ENCODE measurements around the gene CYYR1.

CYYR1 gene

DNA sequence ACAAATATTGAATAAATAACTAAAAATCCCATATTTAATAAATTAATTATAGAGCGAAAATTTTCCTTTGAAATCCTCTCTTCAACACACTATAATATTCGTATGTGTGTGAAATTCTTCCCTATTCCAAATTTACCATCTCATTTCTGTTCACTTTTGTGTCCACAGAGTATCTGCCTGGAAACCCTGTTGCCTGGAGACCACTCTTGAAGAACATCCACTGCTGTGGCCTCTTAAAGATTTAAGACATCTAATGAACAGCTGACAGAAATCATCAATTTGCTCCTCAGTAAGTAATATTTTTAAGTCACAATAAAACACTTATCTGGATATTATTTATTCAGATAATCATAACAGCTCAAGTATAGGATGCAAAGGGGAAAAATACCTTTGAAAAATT is 69.7 kb downstream of the CYYR1 start:
- TF ChIP-seq Cebpa-rat (IDR thresholded peaks at IDR 0.05) = no peak
- no peak overlapping the region for H3K4me2 ChIP-seq

DNA sequence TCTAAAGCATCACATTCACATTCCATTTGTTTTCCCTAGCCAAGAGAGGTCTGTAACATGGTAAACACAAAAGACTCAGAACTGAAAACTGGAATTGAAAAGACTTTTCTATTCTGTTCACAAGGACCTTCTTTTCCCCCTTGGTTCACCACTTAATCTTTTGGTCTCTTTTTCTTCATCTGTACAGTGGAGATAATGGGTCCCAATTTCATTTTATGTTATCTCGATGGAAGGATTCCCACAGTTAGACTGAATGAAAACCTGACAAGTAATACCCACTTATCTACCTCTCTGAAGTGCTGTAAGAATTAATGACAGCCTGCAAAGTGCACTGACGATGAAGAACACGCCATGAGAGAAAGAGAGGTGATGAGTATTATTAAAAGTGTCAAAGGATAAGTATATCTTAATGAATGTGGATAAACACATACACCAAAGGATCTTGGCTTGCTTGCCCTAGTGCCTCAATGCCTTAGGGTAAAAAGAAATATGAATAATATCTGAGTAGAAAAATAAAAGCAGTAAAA is 71.5 kb downstream of the CYYR1 start:
- H4K20me1 ChIP-seq = no peaks in the 10 kb centered on the region
- H3K27me3 ChIP-seq = no peaks in the 10 kb centered on the region
- H3K9me3 ChIP-seq = peaks cover 7% of the 10 kb centered on the region; the same call in 1 of the 2 replicates
- H3K9ac ChIP-seq = no peak overlapping the region
- no peak for TF ChIP-seq Cebpa-rat (IDR thresholded peaks at IDR 0.05)
- no peak overlapping the region for H3K4me3 ChIP-seq
- H3K27ac ChIP-seq = no peak overlapping the region
- no peaks in the 10 kb centered on the region for H3K4me1 ChIP-seq
- H3K36me3 ChIP-seq = no peaks in the 10 kb centered on the region
- H3K4me2 ChIP-seq = no peak overlapping the region

More for the DNA sequence above, 69.7 kb downstream of the CYYR1 start:
- no peaks in the 10 kb centered on the region for H3K36me3 ChIP-seq
- H3K9ac ChIP-seq = no peak overlapping the region
- no peak overlapping the region for H3K27ac ChIP-seq
- H3K4me1 ChIP-seq = no peaks in the 10 kb centered on the region
- peaks cover 5% of the 10 kb centered on the region; the same call in 1 of the 2 replicates for H3K9me3 ChIP-seq
- no peaks in the 10 kb centered on the region for H3K27me3 ChIP-seq
- H4K20me1 ChIP-seq = no peaks in the 10 kb centered on the region
- no peak overlapping the region for H3K4me3 ChIP-seq

GRCh38 chr21:26499495-26499894 is 73.6 kb downstream of the CYYR1 start:
- Histone ChIP-seq H3K9ac (no peak overlapping the region), H3K4me1 (no peaks in the 10 kb centered on the region), H4K20me1 (no peaks in the 10 kb centered on the region), H3K4me3 (no peak overlapping the region), H3K4me2 (no peak overlapping the region), H3K36me3 (no peaks in the 10 kb centered on the region), H3K27ac (no peak overlapping the region), H3K27me3 (no peaks in the 10 kb centered on the region), H3K9me3 (peaks cover 11% of the 10 kb centered on the region)
- no peak for TF ChIP-seq Cebpa-rat (IDR thresholded peaks at IDR 0.05)

DNA sequence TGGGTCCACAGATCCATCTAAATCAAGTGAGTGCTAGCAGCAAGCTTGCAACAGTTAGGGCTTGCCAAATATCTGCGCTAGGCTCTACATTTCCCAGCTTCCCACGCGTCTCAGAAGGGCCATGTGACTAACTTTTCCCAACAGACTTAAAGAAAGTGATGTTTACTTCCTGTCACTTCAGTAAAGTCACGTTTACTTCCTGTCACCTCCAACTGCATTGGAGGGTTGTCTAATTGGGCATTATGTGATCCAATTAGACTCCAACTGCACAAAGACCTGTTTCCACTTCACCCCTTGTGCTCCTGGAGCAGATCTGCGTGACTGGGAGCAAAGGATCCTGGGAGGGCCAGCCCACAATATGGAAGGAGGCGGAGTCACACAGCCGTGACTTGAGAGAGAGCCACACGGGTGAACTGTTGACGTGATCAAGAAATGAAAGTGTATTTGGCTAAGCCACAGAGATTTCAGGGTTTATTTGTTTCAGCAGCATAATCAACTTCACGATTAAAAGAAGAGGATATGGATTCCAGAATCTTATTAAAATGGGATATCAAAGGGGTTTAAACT is 77.7 kb downstream of the CYYR1 start:
- no peaks in the 10 kb centered on the region for H3K4me1 ChIP-seq
- no peak overlapping the region for H3K9ac ChIP-seq
- H3K27ac ChIP-seq = no peak overlapping the region
- H3K9me3 ChIP-seq = peaks cover 11% of the 10 kb centered on the region
- no peak for TF ChIP-seq Cebpa-rat (IDR thresholded peaks at IDR 0.05)
- H3K36me3 ChIP-seq = no peaks in the 10 kb centered on the region
- no peak overlapping the region for H3K4me2 ChIP-seq
- no peaks in the 10 kb centered on the region for H3K27me3 ChIP-seq
- H4K20me1 ChIP-seq = no peaks in the 10 kb centered on the region
- H3K4me3 ChIP-seq = no peak overlapping the region

GRCh38 chr21:26491663-26492062 is 81.4 kb downstream of the CYYR1 start:
- H3K9ac ChIP-seq = no peak overlapping the region
- H3K36me3 ChIP-seq = no peaks in the 10 kb centered on the region
- no peaks in the 10 kb centered on the region for H3K4me1 ChIP-seq
- H3K27ac ChIP-seq = no peak overlapping the region
- no peaks in the 10 kb centered on the region for H4K20me1 ChIP-seq
- no peaks in the 10 kb centered on the region for H3K27me3 ChIP-seq
- peaks cover 7% of the 10 kb centered on the region for H3K9me3 ChIP-seq
- no peak for TF ChIP-seq Cebpa-rat (IDR thresholded peaks at IDR 0.05)
- no peak overlapping the region for H3K4me3 ChIP-seq
- no peak overlapping the region for H3K4me2 ChIP-seq

- no peaks in the 10 kb centered on the region for H3K36me3 ChIP-seq
- no peak for TF ChIP-seq Cebpa-rat (IDR thresholded peaks at IDR 0.05)
- no peak overlapping the region for H3K9ac ChIP-seq
- no peak overlapping the region for H3K4me3 ChIP-seq
- no peaks in the 10 kb centered on the region for H4K20me1 ChIP-seq
- H3K4me1 ChIP-seq = no peaks in the 10 kb centered on the region
- no peak overlapping the region for H3K4me2 ChIP-seq
- no peak overlapping the region for H3K27ac ChIP-seq
- no peaks in the 10 kb centered on the region for H3K27me3 ChIP-seq
- peaks cover 7% of the 10 kb centered on the region for H3K9me3 ChIP-seq
Measured at GRCh38 chr21:26490771-26491170, 82.3 kb downstream of the CYYR1 start.

- TF ChIP-seq Cebpa-rat (IDR thresholded peaks at IDR 0.05) = no peak
- H3K27me3 ChIP-seq = no peaks in the 10 kb centered on the region
- no peaks in the 10 kb centered on the region for H4K20me1 ChIP-seq
Measured at GRCh38 chr21:26489781-26490180, 83.3 kb downstream of the CYYR1 start.

DNA sequence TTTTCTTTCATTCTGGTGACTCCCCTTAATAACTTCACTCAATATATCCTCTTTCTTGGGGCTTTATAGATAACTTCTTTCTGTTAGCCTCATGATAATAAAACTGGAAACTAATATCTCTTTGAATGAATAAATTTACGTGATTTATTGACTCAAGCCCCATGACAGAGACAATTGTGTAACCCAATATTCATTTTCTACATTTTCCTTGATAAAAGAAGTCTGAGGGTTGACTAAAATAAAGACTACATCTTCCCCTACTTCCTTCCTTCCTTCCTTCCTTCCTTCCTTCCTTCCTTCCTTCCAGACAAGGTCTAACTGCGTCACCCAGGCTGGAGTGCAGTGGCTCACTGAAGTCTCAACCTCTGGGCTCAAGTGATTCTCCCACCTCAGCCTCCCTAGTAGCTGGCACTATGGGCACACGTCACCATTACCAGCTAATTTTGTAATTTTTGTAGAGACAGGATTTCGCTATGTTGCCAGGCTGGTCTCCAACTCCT is 85.1 kb downstream of the CYYR1 start:
- no peaks in the 10 kb centered on the region for H3K27me3 ChIP-seq
- TF ChIP-seq Cebpa-rat (IDR thresholded peaks at IDR 0.05) = no peak
- H3K4me2 ChIP-seq = no peak overlapping the region
- H4K20me1 ChIP-seq = no peaks in the 10 kb centered on the region
- 0 out of 2 replicates have a peak, but pooled peaks cover 3% of the 10 kb centered on the region for H3K9me3 ChIP-seq
- H3K36me3 ChIP-seq = no peaks in the 10 kb centered on the region
- no peak overlapping the region for H3K27ac ChIP-seq
- no peak overlapping the region for H3K4me3 ChIP-seq
- no peak overlapping the region for H3K9ac ChIP-seq
- H3K4me1 ChIP-seq = no peaks in the 10 kb centered on the region

More at GRCh38 chr21:26489781-26490180, 83.3 kb downstream of the CYYR1 start:
- no peak overlapping the region for H3K4me2 ChIP-seq
- H3K9me3 ChIP-seq = 0 out of 2 replicates have a peak, but pooled peaks cover 3% of the 10 kb centered on the region
- H3K9ac ChIP-seq = no peak overlapping the region
- H3K27ac ChIP-seq = no peak overlapping the region
- no peaks in the 10 kb centered on the region for H3K36me3 ChIP-seq
- H3K4me3 ChIP-seq = no peak overlapping the region
- no peaks in the 10 kb centered on the region for H3K4me1 ChIP-seq

GRCh38 chr21:26473471-26473870 is 99.6 kb downstream of the CYYR1 start:
- Histone ChIP-seq H3K9ac (no peak overlapping the region), H4K20me1 (no peaks in the 10 kb centered on the region), H3K27ac (no peak overlapping the region), H3K36me3 (no peaks in the 10 kb centered on the region), H3K9me3 (no peaks in the 10 kb centered on the region), H3K4me2 (no peak overlapping the region), H3K4me3 (no peak overlapping the region), H3K4me1 (no peaks in the 10 kb centered on the region), H3K27me3 (no peaks in the 10 kb centered on the region)
- TF ChIP-seq Cebpa-rat (IDR thresholded peaks at IDR 0.05) = no peak

DNA sequence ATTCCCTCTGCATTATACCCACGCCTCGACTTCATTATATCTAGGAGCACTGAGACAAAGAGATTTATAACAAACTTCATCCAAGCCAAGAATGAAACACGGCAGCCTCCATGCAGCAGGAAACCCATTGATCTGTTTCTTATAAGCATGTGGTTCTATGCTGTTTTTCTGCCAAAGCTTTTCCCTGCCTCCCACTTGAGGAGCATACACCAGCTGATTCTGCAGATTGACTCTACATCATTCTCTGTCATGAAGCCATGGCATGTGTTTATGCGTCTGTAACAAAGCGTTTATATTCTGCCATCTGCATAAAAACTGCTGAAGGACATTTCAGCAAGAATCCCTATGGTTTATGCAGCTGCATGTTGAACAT is 102.0 kb downstream of the CYYR1 start:
- no peaks in the 10 kb centered on the region for H3K36me3 ChIP-seq
- H3K4me3 ChIP-seq = no peak overlapping the region
- H4K20me1 ChIP-seq = no peaks in the 10 kb centered on the region
- no peaks in the 10 kb centered on the region for H3K4me1 ChIP-seq
- H3K9ac ChIP-seq = no peak overlapping the region
- no peak for TF ChIP-seq Cebpa-rat (IDR thresholded peaks at IDR 0.05)
- H3K9me3 ChIP-seq = no peaks in the 10 kb centered on the region
- H3K4me2 ChIP-seq = no peak overlapping the region
- no peak overlapping the region for H3K27ac ChIP-seq
- no peaks in the 10 kb centered on the region for H3K27me3 ChIP-seq

Data from BLaER1 (cell line).